GM18526 (cell line): ENCODE measurements around the gene CCR6.

Source experiments
- POLR2A ChIP-seq: IDR thresholded peaks from 3 replicates; pipeline ENCODE4 v1.6.1; 2011; ENCODE audit not compliant: insufficient read length; ENCODE audit errors: extremely low read depth

The CCR6 gene

DNA sequence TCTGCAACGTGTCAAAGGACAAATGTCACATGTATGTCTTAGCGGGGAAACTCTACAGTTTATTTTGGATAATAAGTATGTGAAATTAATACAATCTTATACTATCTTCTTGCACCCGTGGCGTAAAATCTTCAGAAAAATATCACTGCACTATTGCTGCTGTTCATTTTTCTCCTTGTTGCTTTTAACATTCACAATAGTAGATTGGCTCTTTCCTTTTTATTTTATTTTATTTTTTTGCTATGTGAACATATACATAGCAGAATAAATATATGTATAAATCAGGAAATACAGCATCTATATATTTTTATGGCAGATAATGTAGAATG lies 19.5 kb downstream of the CCR6 start:
- TF ChIP-seq POLR2A: no peak

- no peak for TF ChIP-seq POLR2A
Measured at GRCh38 chr6:167143041-167143440, 20.1 kb downstream of the CCR6 start.

GRCh38 chr6:167145461-167145860 lies 22.6 kb downstream of the CCR6 start:
- TF ChIP-seq POLR2A: no peak

GRCh38 chr6:167146135-167146534 lies 23.2 kb downstream of the CCR6 start:
- TF ChIP-seq POLR2A: no peak

- TF ChIP-seq POLR2A: no peak
Measured at GRCh38 chr6:167146977-167147376, 24.1 kb downstream of the CCR6 start.

GRCh38 chr6:167148021-167148420 lies 25.1 kb downstream of the CCR6 start:
- no peak for TF ChIP-seq POLR2A

DNA sequence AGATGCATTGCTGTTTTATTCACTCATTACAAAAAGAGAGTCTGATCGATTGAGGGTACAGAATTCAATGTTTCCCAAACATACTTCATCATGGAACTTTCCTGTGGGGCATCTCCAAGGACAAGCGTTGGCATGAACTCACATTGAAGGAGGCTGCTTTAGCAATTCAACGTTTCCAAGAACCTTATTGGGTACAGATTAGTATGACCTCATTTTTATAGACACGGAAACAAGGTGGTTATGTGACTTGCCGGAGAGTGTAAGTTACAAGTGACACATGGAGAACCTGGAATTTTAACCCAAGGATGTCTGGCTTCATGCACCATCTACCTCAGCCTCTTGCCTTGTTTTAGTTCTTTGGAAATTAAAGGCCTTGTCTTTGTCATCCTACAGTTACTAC lies 26.1 kb downstream of the CCR6 start:
- no peak for TF ChIP-seq POLR2A

- TF ChIP-seq POLR2A: no peak
Measured at GRCh38 chr6:167150941-167151549, 28.1 kb downstream of the CCR6 start.

DNA sequence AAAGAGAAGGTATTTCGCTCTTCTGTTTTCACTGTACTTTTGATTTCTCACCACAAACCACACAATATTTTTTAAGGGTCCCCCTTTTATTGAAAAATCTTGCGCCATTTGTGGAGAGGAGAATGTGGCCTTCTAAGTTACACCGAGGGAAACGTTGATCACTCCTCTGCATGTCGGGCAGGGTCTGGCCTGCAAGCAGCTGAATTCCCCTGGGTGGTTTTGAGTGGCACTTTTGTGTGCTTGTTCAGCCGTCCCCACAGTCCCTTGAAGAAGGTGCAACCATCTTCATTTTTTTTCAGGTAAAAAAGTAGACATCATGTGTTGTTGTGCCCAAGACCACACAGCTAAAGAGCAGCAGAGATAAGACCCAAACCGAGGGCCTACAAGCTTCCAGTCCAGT lies 28.8 kb downstream of the CCR6 start:
- no peak for TF ChIP-seq POLR2A

- TF ChIP-seq POLR2A: peak; percentile 41
Measured at GRCh38 chr6:167152862-167153261, 30.0 kb downstream of the CCR6 start.

DNA sequence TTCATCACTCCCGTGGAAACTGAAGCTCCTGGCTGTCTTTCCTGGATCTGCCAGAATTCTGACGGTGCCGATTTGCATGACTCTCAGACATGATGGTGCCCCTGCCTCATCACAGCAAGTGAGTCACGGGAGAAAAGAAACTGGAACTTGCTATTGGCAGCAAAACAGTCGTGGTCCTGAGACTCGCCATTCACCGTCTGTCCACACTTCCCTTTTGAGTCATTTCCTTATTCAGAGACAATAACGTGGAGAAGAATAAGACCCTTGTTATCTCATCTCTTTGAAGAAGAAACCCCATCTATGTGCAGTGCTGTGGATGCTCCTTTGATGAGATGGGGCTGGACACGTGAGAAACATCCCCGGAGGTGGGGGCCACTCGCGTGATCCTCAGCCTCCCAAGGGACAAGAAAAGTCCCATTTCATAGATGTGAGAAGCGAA lies 30.6 kb downstream of the CCR6 start:
- TF ChIP-seq POLR2A: no peak

GRCh38 chr6:167154291-167154690 lies 31.4 kb downstream of the CCR6 start:
- TF ChIP-seq POLR2A: no peak

DNA sequence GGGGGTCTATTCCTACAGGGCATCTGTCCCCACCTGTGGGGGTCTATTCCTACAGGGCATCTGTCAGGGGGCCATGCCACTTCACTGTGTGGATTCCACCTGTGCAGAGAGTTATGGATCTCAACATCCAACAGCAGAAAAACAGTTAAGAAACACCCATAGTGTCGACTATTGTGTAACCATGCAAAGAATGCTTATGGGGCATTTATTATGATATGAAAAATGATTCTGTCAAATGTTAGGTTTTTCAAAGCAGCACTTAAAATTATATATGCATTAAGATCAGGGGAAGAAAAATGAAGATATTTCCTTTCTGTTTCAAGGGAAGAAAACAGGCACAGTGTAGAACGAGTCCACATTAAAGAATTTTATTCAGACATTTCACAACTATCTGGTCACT lies 32.0 kb downstream of the CCR6 start:
- TF ChIP-seq POLR2A: no peak

GRCh38 chr6:167157414-167157813 lies 34.5 kb downstream of the CCR6 start:
- no peak for TF ChIP-seq POLR2A

GRCh38 chr6:167157863-167158262 lies 35.0 kb downstream of the CCR6 start, which contains the start of gene GPR31:
TSS of gene GPR31 (minus strand) at chr6:167157980. CDS start at chr6:167157831, 149 bp downstream.
- no peak for TF ChIP-seq POLR2A

- TF ChIP-seq POLR2A: no peak
Measured at GRCh38 chr6:167161851-167162467, 39.1 kb downstream of the CCR6 start.

DNA sequence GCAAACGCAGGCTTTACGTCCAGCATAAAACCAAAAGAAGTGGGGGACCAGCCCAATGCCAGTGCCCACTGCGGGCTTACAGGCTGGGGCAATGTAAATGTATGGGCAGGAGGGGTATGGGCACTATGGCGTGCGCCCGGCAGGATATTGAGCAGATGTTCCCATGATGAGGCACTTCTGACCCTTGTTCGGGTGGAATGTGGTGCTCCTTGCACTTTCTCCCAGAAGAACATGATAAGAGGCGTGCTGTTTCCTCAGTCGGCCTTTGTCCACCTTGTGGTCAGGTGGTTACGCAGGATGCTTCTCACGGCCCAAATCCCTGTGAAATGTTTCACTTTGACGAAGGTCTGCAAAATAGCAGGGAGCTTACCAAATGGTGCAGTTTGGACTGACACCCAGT lies 39.7 kb downstream of the CCR6 start:
- no peak for TF ChIP-seq POLR2A
